PFSK-1 (cell line): ENCODE results near the gene MAP1B.

ENCODE experiments used
- FOXP2 ChIP-seq: optimal IDR thresholded peaks from 2 replicates; pipeline ENCODE3; 2011; ENCODE audit warnings: borderline replicate concordance, control low read depth, inconsistent platforms; ENCODE audit not compliant: insufficient read depth; ENCODE audit errors: extremely low read length, extremely low read depth
- POLR2AphosphoS5 ChIP-seq: IDR thresholded peaks from 2 replicates; pipeline ENCODE4 v1.6.1; 2012; ENCODE audit warnings: low read depth, mild to moderate bottlenecking, control low read depth, low read length, moderate library complexity
- REST ChIP-seq, 2 experiments: IDR thresholded peaks; 2 replicates each; pipeline versions ENCODE4 v1.6.1 to v1.8.0; 2011 to 2012; ENCODE audit warnings: low read depth in 2 of 2, low read length in 2 of 2, control low read depth in 1 of 2, inconsistent platforms in 1 of 2, mild to moderate bottlenecking in 1 of 2, moderate library complexity in 1 of 2; ENCODE audit not compliant: insufficient read depth in 1 of 2
- SIN3A ChIP-seq: IDR thresholded peaks from 2 replicates; pipeline ENCODE4 v1.6.1; 2012; ENCODE audit warnings: mild to moderate bottlenecking, low read length, moderate library complexity, borderline replicate concordance; ENCODE audit not compliant: insufficient read depth
- TAF1 ChIP-seq: IDR thresholded peaks from 2 replicates; pipeline ENCODE4 v1.6.1; 2012; ENCODE audit warnings: low read length, control low read depth, borderline replicate concordance; ENCODE audit not compliant: insufficient read depth

Gene MAP1B

GRCh38 chr5:72079288-72079687 lies 28.0 kb upstream of the MAP1B start:
- TF ChIP-seq FOXP2: no peak

- no peak for TF ChIP-seq POLR2AphosphoS5
- TF ChIP-seq TAF1: no peak
Observed at GRCh38 chr5:72082048-72082447, 25.2 kb upstream of the MAP1B start.

- TF ChIP-seq FOXP2 (no peak), REST (IDR thresholded peaks at IDR 0.05; ENCODE audit: insufficient read depth in 1 of 2, low read depth in 2 of 2, low read length in 2 of 2) (no peak), TAF1 (no peak), POLR2AphosphoS5 (no peak), SIN3A (no peak)
Observed at GRCh38 chr5:72084876-72085275, 22.4 kb upstream of the MAP1B start.

- no peak for TF ChIP-seq SIN3A
- TF ChIP-seq FOXP2: no peak
- TF ChIP-seq TAF1: no peak
- TF ChIP-seq REST (IDR thresholded peaks at IDR 0.05; ENCODE audit: insufficient read depth in 1 of 2, low read depth in 2 of 2, low read length in 2 of 2): no peak
- no peak for TF ChIP-seq POLR2AphosphoS5
Observed at GRCh38 chr5:72085319-72085718, 22.0 kb upstream of the MAP1B start.

- TF ChIP-seq FOXP2: no peak
- no peak for TF ChIP-seq SIN3A
- no peak for TF ChIP-seq POLR2AphosphoS5
- TF ChIP-seq TAF1: no peak
- no peak for TF ChIP-seq REST (IDR thresholded peaks at IDR 0.05; ENCODE audit: insufficient read depth in 1 of 2, low read depth in 2 of 2, low read length in 2 of 2)
Observed at GRCh38 chr5:72092074-72092473, 15.2 kb upstream of the MAP1B start.

GRCh38 chr5:72093217-72093616 lies 14.1 kb upstream of the MAP1B start:
- TF ChIP-seq POLR2AphosphoS5 (no peak), TAF1 (no peak), REST (IDR thresholded peaks at IDR 0.05; ENCODE audit: insufficient read depth in 1 of 2, low read depth in 2 of 2, low read length in 2 of 2) (no peak), FOXP2 (no peak), SIN3A (no peak)
